Erythroblast (primary cell): ENCODE results near the gene C1QTNF1.

Experiments used
- GATA1 ChIP-seq: IDR thresholded peaks from 2 replicates; pipeline ENCODE4 v1.6.1; 2011; ENCODE audit warnings: low read depth, mild to moderate bottlenecking, control low read depth, low read length, moderate library complexity
- POLR2A ChIP-seq: IDR thresholded peaks from 2 replicates; pipeline ENCODE4 v1.6.1; 2011; ENCODE audit warnings: mild to moderate bottlenecking, low read length

DNA sequence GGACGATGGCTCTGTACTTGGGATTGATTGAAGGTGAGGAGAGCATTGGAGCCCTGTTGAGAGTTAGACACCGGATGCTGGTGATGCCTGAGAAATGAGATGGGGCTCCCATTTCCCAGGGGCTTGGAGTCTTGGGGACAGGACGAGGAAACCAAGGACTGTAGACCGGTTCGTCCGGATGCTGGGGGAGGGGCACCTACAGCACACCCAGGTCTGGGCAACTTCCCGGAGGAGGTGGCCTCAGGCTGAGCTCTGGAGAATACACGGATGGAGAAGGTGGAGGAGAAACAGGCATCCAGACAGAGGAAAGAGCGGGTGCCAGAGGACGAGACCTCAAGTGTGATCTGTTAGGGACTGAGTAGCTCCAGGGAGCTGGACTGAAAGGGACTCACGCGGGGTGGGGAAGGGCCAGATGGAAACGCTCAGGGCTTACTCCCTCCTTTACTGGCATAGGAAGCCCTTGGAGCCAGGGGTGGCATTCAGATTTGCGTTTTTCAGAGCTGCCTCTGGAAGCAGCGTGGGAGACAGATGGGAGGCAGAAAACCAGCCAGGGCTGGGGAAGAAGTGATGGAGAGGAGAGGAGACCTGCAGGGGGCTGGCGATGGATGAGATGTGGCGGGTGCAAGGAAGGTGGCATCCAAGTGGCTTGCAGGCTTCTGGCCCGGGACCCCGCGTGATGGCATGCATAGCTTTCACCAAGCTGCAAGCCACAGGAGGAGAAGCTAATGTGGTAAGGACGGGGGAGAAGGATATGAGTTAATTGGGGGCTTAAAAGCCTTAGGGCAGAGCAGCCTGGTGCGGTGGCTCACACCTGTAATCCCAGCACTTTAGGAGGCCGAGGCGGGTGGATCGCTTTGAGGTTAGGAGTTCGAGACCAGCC lies 8.3 kb downstream of the C1QTNF1 start:
- no peak for TF ChIP-seq POLR2A
- TF ChIP-seq GATA1, result no peak
